NCI-H2227 treated with DMSO at 0.1 percent for 48 hours (cell line): ENCODE results near the gene RARRES2.
A peak's percentile ranks its signal among the peaks of the same experiment; 100 is the strongest.

Experiments used
- DNase-seq: peaks from one replicate; lab custom pipeline; 2025; lab: John Stamatoyannopoulos, UW

RARRES2 gene

DNA sequence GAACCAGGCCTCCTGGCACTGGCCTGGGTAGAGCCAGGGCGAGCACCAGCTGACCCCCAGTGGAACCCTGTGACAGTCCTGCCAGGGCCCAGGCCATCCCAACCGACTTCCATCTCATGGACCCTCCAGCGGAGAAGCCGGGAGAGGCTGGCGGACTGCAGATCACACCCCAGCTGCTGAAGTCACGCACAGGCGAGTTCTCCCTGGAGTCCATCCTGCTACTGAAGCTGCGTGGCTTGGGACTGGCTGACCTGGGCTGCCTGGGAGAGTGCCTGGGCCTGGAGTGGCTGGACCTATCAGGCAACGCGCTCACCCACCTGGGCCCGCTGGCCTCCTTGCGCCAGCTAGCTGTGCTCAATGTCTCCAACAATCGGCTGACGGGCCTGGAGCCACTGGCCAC, 4.7 kb downstream of the RARRES2 start:
- DNase-seq: no peak

DNA sequence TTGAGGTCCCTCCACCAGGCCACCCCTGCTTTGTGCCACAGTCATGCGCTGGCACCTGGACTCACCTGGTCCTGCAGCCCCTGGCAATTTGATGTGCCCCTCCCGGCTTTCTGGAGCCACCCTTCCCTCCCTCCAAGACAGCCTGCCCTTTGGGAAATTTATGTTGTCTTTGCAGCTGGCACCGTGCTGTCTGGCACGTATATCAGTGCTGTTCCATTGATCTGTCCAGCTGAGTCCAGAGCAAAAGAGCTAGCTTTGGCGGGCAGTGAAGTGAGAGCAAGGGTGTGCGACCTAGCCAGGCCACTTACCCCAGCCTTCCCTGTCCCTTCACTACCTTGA, 5.7 kb downstream of the RARRES2 start:
- DNase-seq: no peak

DNA sequence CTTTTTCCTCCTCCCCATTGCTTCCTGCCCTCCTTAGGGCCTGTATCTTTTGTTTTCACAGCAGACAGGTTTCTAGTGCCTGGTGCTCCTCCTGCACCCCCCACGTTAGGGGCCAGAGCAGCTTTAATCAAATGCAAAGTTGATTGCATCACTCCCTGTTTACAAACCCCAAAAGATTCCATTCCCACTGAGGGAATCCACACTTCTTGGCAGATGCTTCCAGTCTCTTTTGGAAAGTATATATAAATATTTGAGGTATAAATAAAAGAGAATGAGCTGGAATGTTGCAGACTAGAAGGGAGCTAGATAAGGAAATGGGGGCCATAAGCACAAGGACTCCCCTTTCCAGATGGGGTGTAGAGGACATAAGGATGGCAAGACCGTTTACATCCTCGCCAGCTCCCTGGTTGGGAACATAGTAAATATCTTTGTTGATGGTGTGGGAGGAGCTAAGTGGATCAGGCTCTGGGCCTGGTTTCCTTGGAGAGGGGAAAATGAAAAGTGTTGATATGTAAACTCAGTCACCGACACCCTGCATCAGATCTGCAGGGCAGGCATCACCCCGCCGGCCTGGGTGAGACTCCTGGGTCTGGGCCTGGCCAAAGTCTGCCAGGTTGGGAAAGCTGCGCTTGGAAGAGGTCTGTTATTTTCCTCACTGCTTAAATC, 6.2 kb downstream of the RARRES2 start:
- DNase-seq: no peak

DNA sequence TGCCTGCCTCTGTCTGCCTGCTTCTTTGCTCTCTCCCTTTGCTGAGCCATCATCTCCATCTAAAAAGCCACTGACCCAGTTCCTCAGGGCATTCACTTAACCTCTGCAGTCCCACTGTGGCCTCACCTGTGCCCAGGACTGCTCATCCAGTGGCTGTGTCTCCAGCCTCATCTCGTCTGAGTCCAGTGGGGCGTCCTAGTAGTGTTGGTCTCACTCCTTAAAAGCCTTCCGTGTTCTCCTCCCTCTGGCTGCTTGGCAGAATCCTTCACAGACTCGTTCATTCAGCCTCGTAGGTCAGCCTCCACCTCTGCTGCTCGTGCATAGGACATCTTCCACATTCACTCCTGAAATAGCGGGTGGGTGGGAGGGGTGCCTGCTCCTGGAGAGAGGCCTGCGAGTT, 7.3 kb downstream of the RARRES2 start:
- DNase-seq: no peak

DNA sequence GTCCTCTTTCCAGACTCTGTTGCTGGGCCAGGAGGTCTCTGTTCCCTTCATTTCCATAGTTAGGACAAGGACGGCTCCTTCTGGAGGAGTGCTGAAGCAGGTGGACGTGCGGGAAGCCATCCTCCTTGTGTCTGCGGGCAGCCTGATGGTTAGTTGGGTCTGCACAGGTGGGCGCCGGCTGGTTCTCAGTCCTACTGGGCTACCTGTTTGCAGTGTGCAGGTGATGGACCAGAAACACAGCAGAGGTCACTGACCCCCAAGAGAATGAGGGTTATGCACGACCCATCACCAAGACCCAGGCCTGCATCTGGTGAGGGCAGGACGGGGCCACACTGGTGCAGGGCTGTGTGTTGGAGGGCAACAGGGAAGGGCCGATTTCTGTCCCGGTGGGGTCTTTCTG, 7.8 kb downstream of the RARRES2 start:
- DNase-seq: no peak

DNA sequence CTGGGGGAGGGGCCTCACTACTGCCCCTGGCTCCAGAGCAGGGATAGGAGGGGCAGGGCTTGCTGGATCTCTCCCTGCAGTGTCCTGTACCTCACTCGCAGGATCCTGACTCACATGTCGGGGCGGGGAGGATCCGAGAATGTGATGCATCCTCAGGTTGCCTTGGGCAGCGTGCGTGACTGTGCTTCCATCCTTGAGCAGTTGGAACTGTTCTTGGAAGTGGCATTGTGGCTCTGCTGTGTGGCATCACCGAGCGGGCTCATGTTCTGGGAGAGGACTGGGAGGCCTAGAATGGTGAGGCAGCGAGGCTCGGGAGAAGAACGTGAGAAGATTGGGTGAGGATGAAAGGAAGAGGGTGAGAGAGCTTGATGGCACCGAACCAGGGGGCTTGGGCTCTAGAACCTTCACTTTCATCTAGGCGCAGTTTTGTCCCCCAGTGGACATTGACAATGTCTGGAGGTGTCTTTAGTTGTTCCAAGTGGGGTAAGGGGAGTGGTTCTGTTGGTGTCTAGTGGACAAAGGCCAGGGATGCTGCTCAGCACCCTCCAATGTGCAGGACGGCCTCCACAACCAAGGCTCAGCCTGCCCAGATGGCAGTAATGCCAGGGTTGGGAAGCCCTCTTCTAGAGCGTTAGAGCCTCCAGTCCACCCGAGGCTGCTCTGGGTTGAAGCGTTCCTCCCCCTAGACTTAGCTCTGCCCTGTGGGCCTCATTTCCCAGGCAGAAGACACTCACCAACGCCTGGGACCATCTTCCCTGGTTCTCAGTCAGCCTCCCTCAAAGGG, 8.4 kb downstream of the RARRES2 start:
- DNase-seq: no peak

DNA sequence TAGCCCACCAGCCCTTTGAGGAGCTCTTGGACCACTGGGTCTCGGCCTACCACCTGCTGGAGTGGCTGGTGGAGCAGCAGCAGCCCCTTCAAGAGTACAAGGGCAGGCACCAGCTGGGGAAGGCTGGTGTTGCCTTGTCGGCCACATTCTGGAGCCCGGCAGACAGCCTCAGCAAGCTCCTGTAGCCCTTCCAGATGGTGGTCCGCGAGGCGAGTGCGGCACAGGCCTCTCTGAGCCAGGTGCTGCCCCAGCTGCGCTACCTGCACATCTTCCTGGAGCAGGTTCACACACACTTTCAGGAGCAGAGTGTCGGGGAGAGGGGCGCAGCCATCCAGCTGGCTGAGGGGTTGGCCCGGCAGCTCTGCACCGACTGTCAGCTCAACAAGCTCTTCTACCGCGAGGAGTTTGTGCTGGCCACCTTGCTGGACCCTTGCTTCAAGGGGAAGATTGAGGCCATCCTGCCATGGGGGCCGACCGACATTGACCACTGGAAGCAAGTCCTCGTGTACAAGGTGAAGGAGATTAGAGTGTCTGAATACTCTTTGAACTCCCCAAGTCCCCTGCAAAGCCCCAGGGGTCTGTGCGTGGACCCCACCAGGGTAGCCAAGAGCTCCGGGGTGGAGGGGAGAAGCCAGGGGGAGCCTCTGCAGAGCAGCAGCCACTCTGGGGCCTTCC, 11.1 kb downstream of the RARRES2 start:
- DNase-seq: no peak

DNA sequence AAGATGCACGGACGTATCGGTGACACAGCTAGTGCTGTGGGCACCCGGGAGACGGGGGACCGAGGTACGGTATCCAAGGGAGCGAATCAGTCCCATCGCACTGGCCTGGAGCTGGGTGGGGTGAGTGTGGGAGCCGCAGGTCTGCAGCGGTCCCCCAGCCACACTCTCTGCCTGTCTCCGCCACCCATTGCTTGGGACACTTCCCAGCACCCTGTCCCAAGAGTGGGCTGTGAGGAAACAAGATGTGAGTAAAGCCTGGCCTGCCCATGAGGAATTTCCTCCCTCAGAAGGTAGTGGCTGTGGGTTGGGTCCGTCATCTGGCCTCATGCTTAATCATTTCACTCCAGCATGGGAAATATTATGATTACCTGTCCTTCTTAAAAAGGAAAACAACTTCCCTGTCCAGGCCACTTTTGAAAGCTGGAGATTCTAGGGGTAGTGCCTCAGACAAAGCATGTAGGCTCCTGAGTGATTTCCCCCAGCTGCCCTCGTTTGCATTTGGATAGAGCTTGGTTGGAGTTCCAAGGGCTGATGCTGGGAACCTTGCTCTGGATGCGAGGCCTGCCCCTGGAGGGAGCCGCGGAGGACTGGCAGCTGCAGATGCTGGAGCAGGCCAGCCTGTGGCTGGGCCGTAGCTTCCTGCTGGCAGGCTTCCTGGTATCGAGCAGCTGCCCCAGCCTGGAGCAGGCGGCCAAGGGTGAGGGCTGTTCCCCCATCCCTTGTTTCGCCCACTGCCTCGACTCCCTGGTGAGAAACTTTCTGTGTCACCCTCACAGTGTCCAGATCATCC, 11.9 kb downstream of the RARRES2 start:
- no peak for DNase-seq

DNA sequence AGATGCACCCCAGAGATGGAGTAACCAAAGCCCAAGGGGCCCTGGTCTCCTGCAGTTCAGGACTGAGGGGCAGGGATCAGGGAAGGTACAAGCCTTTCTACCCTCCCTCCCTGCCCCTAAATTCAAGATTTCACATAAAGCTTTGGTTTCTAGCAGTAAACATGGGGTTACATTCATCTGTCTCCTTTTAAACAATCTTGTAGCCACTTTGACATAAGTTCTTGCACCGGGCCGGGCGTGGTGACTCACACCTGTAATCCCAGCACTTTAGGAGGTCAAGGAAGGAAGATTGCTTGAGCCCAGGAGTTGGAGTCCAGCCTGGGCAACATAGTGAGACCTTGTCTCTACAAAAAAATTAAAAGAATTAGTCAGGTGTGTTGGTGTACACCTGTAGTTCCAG, 14.1 kb downstream of the RARRES2 start:
- DNase-seq: no peak

DNA sequence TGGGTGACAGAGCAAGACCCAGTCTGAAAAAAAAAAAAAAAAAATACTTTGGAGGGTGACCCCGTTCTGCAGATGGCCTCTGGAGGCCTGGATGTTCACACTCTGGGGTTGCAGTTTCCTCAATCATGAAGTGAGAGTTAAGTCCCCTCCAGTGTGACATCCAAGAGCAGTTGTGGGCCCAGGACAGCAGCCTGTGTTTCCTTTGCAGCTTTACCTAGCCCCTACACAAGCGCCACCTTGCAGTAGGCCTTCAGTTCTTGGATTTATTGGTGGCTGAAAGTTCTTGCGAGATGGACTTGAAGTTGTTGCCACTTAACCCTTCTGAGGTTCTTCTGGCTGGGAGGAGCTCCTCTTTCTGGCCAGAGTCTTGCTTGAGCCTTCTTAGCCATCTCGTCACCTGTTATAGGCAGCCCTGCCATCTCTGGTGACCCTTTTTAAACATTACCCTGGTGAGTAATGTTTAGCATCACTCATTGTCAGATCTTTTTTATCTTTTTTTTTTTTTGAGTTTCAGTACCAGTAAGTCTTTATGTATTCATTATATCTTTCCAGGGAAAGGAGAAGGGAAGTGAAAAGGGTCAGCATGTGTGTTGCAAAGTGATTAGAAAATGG, 14.7 kb downstream of the RARRES2 start:
- DNase-seq: no peak

DNA sequence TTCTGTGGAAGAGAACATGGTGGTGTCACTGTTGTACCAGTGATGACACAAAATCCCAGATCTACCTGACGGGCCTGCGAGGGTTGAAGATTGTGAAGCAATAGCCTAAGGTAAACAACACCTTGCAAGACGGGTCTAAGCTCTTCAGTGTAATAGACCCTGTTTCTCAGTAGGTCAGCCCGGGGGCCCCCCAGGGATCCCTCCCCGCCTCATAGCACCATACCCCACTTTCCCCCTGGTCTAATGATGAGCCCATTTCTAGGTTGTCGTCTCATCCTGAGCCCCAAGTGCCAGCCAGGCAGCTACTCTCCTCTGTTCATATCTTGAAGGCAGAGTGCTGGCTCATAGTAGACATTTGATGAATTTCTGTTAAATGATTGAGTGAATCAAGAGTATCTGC, 15.5 kb downstream of the RARRES2 start:
- no peak for DNase-seq

DNA sequence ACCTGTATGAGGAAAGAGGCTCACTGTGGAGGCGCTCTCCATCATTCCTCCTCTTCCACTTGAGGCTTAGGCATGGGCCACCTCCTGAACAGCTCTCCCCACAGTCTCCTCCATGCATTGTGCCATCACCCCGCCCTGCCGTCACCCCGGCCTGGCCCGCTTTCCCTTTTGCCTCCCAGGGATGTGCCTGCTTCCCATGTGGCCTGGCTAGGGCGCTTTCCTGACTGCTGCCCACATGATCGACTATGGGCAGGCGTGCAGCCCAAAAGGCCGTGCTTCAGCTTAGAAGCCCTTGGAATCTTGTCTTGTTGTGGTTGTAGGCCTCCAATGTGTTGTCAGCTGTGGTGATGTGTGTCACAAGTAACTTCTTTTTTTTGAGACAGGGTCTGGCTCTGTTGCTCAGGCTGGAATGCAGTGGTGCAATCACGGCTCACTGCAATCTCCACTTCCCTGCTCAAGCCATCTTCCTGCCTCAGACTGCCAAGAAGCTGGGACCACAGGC, 16.3 kb downstream of the RARRES2 start:
- no peak for DNase-seq

DNA sequence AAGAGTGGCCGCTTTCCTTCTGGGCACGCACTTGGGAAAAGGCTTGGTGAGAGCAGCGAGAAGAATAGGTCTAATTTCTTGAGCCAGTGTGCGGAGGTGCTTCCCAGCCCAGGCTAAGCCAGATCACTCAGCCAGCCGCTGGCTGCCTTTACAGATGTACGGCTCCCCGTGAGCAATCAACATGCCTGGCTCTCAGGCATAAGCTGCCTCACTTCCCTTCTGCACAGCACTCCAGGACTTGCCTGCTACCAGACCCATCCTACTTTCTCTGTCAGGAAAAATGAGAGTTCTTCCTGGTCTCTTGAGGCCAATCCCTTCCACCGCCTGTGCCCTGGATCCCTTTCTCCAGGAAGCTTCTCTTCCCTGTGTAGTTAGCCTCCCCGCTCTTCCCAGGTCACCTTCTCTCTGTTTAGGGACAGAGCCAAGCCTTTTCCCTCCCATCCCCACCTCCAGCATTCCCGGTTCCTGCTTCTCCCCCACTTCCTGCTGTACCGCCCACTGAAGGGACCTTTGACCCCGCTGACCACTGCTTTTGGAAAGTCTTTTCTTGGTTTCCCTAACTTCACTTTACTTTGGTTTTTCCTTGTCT, 17.0 kb downstream of the RARRES2 start:
- peak; percentile 39 for DNase-seq

DNA sequence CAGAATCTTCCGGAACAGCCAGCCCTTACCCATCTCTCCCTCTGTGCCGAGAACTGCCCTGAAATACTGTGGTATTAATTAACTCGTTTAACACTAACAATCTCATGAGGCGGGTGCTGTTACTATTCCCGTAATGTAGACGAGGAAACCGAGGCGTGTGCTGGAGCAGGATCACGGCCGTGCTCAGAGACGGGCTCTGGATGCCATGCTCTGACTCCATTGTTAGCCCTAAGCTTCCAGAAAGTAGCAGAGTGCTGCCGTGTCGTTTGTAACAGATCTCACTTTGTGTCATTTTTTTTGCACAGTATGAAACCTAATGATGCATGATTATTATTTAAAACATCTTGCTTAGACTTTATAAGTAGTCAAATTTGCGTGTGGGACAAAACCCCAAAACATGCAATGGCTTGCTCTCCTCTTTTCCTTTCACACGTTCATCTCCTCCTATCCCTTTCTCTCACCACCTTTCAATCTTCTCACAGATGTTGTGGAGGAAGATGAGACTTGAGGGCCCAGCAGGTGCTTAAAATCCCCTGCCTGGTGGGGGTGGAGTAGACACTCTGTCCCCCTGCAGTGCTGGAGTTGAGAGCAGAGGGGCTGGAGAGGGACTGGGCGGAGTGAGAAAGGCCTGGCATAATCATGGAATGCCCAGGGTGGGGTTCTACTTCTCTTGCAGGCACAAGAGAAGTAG, 17.6 kb downstream of the RARRES2 start:
- DNase-seq: peak; percentile 39

DNA sequence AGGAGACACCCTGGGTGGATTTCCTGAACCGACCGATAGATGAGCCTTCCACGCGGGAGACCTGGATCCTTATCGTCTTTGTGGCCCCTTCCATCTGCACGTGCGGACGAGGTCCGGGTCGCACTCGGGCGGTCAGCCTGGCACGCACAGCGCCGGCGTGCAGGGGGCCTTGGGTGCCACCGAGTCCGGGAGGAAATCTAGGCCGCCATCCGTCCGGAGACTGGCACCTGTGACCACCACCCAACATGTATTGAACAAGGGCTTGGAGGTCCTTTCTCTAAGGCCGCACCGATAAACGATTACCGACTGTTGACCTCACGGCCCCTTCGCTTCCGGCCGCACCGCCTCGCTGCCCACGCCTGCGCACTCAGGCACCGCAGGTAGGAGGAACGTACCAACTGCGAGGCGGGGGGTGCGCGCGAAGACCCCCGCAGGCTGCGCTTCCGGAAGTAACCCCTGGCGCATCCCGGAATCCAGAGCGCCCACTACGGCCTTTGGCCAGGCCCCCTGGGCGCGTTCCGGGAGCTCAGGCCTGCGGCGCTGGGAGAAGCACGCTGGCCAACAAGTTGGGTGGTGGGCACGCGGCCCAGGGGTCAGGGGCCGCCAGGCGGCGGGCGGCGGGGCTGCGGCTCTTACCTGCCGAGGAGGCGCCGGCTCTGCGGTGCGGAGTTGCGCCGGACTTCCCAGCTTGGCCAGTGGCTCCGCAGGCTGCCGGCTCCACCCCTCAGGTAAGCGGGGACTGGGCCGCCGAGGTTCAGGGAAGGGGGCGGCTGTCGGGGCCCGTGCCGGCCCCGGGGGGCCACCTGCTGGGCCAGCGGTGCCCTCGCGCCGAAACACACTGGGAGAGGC, 18.4 kb downstream of the RARRES2 start, which contains the start of the genes ACTR3C and LRRC61:
Gene ACTR3C (minus strand): TSS at position 713 of the 849 bp plus-strand sequence. CDS start 28,249 bp downstream, outside the sequence.
Gene LRRC61 (plus strand): TSS at position 523 of the 849 bp plus-strand sequence. CDS start 13,507 bp downstream, outside the sequence.
- peak; percentile 80 for DNase-seq

DNA sequence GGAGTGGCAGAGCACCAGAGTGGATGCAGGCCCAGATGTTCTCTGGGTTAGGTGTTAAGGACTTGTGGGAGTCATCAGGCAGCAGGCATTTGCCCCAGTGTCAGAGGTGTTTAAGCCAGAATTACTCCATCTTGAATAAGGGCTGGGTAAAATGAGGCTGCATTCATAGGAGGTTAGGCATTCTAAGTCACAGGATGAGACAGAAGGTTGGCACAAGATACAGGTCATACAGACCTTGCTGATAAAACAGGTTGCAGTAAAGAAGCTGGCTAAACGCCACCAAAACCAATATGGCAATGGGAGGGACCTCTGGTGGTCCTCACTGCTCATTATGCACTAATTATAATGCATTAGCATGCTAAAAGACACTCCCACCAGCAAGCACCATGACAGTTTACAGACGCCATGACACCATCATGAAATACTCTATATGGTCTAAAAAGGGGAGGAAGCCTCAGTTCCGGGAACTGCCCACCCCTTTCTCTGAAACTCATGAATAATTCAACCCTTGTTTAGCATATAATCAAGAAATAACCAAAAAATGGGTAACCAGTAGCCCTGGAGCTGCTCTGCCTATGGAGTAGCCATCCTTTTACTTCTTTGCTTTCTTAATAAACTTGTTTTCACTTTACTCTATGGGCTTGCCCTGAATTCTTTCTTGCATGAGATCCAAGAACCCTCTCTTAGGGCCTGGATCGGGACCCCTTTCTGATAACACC, 19.2 kb downstream of the RARRES2 start:
- DNase-seq: no peak

DNA sequence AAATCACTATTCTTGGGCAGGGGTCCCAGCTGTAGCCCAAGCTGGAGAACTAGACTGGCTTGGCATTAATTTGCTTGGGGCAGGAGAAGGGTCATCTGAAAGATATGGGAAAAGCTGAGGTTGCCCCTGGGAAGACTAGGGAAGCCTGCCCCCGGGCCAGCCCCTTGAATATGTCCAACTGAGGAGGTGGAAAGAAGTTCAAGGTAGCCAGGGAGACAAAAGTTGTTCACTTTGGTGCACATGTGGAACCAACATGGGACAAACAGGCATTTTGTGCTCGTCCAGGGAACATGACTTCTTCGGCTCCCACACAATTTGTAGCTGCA, 19.7 kb downstream of the RARRES2 start:
- no peak for DNase-seq

DNA sequence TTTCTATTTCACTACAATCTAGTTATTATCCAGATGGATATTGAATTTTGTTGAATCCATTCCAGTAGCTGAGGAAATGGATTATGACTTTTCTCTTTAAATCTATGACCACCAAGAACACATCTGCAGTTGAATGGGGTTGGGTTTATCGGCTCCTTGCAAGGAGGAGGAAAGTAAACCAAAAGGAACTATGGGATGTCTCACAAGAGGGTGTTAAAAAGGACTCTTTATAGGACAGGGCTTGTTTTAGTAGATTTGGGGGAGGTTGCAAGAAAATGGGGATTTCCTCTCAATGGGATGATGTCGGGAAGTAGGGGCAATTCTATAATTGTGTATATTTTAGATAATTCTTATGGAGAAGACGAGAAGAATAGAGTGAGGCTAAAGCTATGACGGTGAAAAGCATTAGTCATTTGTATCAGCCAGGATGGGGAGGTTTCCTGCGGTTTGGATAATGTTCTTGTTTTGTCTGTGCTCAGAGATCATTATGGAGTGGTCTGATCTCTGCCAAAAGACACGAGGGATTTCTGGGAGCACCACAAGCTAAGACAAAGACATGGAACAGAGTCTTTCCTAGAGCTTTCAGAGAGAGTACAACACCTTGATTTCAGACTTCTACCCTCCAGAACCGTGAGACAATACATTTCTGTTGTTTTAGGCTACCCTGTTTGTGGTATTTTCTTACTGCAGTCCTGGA, 23.5 kb downstream of the RARRES2 start:
- DNase-seq: peak; percentile 55
